Effector CD4-positive, alpha-beta T cell (primary cell): ENCODE measurements around the gene SLC17A3.
A peak's percentile ranks its signal among the peaks of the same experiment; 100 is the strongest.

Experiments used
- DNase-seq: peaks from one replicate; pipeline ENCODE4 v3.0.0-alpha.2; 2020

Gene SLC17A3

GRCh38 chr6:25889877-25890853 is 16.1 kb upstream of the SLC17A3 start:
- no peak for DNase-seq

- no peak for DNase-seq
These were observed 14.6 kb upstream of the SLC17A3 start for GRCh38 chr6:25888626-25889025.

GRCh38 chr6:25886066-25886465 is 12.0 kb upstream of the SLC17A3 start:
- DNase-seq = no peak

GRCh38 chr6:25883991-25884390 is 9.9 kb upstream of the SLC17A3 start:
- no peak for DNase-seq

- no peak for DNase-seq
These were observed 9.5 kb upstream of the SLC17A3 start for GRCh38 chr6:25883536-25883935.

- peak; percentile 14 for DNase-seq
These were observed 8.0 kb upstream of the SLC17A3 start for GRCh38 chr6:25882051-25882496.

GRCh38 chr6:25880601-25881000 is 6.6 kb upstream of the SLC17A3 start:
- no peak for DNase-seq

- no peak for DNase-seq
These were observed 4.8 kb upstream of the SLC17A3 start for GRCh38 chr6:25878721-25879322.

- DNase-seq = no peak
These were observed 2.0 kb upstream of the SLC17A3 start for GRCh38 chr6:25875926-25876602.

- no peak for DNase-seq
These were observed 1.5 kb upstream of the SLC17A3 start for GRCh38 chr6:25875563-25875905.

GRCh38 chr6:25874822-25875562 is 949 bp upstream of the SLC17A3 start:
- no peak for DNase-seq

GRCh38 chr6:25872814-25873213 is 1.2 kb downstream of the SLC17A3 start:
- no peak for DNase-seq

GRCh38 chr6:25869840-25870239 is 4.2 kb downstream of the SLC17A3 start:
- DNase-seq = no peak

- no peak for DNase-seq
These were observed 5.4 kb downstream of the SLC17A3 start for GRCh38 chr6:25868436-25869183.

GRCh38 chr6:25866011-25866410 is 8.0 kb downstream of the SLC17A3 start:
- DNase-seq = peak; percentile 7

- DNase-seq = no peak
These were observed 10.7 kb downstream of the SLC17A3 start for GRCh38 chr6:25863360-25863759.

GRCh38 chr6:25862199-25862598 is 11.8 kb downstream of the SLC17A3 start:
- no peak for DNase-seq

- DNase-seq = no peak
These were observed 21.3 kb downstream of the SLC17A3 start for GRCh38 chr6:25852756-25853155.

GRCh38 chr6:25851961-25852360 is 22.1 kb downstream of the SLC17A3 start:
- DNase-seq = no peak

- no peak for DNase-seq
These were observed 29.5 kb downstream of the SLC17A3 start for GRCh38 chr6:25844518-25844917.

GRCh38 chr6:25842526-25842925 is 31.5 kb downstream of the SLC17A3 start:
- no peak for DNase-seq
